Measurements from ENCODE around the gene ATCAY. TPM values are rescaled to one million over a fixed set of nuclear protein-coding genes. Genes with fewer than 3 reads are reported as not detected.

ATCAY gene
- total and polyA plus RNA-seq, 2 of the 4 experiments (the other 2 are of a cell fraction) = 0.31 to 0.36 TPM

DNA sequence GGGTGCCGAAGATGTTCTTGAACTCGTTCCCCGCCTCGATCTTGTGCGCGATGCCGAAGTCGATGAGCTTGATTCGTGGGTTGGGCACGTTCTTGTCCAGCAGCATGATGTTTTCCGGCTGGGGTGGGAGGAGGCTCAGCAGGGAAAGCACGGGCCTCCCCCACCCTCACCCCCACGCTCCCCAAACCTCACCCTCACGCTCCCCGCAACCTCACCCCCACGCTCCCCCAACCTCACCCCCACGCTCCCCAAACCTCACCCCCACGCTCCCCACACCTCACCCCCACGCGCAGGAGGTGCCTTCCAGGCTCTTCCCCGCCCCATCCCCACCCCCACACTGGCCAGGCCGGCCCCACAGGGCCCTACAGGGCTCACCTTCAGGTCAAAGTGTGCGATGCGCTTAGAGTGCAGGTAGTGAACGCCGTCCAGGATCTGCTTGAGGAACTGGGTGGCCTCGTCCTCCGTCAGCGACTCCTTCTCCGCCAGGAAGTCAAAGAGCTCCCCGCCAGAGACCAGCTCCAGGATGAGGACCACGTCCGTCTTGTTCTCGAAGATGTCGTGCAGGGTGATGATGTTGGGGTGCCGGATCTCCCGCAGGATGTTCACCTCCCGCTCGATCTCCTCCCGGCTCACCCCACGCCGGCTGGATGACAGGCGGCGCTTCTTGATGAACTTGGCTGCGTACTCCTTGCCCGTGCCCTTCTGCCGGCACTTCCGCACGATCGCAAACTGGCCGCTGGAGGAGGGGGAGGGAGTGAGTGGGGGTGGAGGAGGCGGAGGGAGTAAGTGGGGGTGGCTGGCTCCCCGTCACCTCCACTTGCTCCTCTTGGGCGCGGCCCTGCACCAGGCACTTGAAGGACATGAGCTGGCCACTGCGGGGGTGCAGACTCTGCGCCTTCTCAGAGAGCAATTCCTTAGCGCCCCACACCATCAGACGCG lies 84.0 kb downstream of the ATCAY start (continued):
- no peak for TF ChIP-seq RCOR1 (IDR thresholded peaks at IDR 0.05; ENCODE audit: insufficient replicate concordance, low read length)

DNA sequence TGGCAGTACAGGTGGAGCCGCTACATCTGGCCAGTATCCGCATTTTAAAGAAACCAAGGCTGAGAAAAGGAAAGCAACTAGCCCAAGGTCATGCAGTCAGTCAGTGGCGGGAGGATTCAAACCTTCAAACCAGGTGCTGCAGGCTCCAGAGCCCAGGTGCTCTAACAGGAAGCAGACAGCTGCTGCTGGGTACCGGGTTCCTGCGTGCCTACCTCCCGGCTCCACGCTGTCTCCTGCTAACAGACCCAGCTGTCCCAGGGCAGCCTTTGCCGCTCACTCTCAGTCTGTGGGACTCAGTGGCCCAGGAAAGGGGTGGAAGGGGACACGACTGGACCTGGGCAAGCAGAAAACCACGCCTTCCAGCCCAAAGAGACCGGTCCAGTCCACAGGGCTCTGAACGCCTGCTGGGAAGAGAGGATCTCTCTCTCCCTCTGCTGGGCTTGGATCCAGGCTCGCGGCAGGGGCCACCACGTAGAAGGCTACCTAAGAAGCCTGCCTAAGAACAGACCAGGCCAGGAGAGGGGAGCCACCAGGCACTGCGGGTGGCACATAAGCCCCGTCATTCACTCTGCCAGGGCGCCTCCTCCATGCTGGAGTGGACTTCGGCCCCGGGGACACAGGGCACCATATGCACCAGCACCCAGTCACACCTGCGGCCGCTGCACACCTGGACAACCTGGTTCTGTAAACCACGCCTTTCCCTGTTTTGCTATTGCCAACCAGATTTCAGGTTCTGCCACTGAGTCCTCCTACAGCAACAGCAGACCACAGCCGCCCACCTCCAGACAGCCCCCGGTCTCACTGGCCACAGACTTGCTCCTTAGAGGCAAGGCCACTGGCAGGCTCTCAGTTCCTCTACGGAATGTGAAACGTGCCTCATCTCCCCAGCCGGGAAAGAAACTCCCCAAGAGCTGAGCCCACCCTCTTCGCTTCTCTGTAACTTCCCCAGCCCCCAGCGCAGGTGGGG lies 85.8 kb downstream of the ATCAY start:
- no TSS peak for BruUV-seq (replicated peaks)
- ChIA-PET CTCF (no interaction called here), POLR2A (ENCODE audit: unreplicated experiment) (no interaction called here)
- no peak overlapping the region for H3K18ac ChIP-seq (ENCODE audit: low read depth, low read length)
- H2BK15ac ChIP-seq (ENCODE audit: low read depth, low read length) = no peak overlapping the region
- dilution Hi-C loops (cut with HindIII; ENCODE audit: low sequenced_read_pairs, unreplicated experiment) = no loop called here
- intact Hi-C loops (cut with micrococcal nuclease) = loop anchor here (5.0 kb wide), 1 partner anchor 299 kb away; no protein-coding TSS in a partner anchor
- H3K4me3 ChIP-seq (ENCODE audit: insufficient read depth, low read depth, low read length) = no peak overlapping the region
- H3K27ac ChIP-seq (ENCODE audit: insufficient read depth, low read length) = peak overlapping the region; percentile 35; the same call in 1 of the 2 replicates
- H3K56ac ChIP-seq (ENCODE audit: extremely low read depth, insufficient read depth, low read length) = no peak overlapping the region
- TF ChIP-seq RFX5 (IDR thresholded peaks at IDR 0.05; ENCODE audit: low read depth, low read length) = no peak
- TF ChIP-seq MAZ (IDR thresholded peaks at IDR 0.05; ENCODE audit: borderline replicate concordance, low read depth, low read length) = no peak
- H2BK5ac ChIP-seq (ENCODE audit: low read depth, low read length, poor library complexity, severe bottlenecking) = peak overlapping the region; percentile 40
- H3K14ac ChIP-seq (replicated peaks; ENCODE audit: low read depth, low read length) = no peak overlapping the region
- H2BK20ac ChIP-seq (ENCODE audit: low read depth, low read length) = no peak overlapping the region
- no peaks in the 10 kb centered on the region for H3K27me3 ChIP-seq (ENCODE audit: control insufficient read depth, insufficient read depth, low read length)
- H2BK120ac ChIP-seq (ENCODE audit: low read depth, low read length) = no peak overlapping the region
- H3K4me1 ChIP-seq (ENCODE audit: control insufficient read depth, insufficient read depth, low read length) = peaks cover 9% of the 10 kb centered on the region
- H3K9ac ChIP-seq (ENCODE audit: low read depth, low read length) = no peak overlapping the region
- DNase-seq = no peak
- H4K91ac ChIP-seq (ENCODE audit: insufficient read depth, low read depth, low read length) = 0 out of 2 replicates have a peak overlapping the region, but pooled peaks have one; percentile 28
- no peak overlapping the region for H3K4me2 ChIP-seq (ENCODE audit: low read depth, low read length)
- 0 out of 2 replicates have a peak, but pooled peaks cover 16% of the 10 kb centered on the region for H3K9me1 ChIP-seq (ENCODE audit: insufficient read depth, low read length)
- H4K20me1 ChIP-seq (ENCODE audit: insufficient read depth, low read length) = peaks cover 90% of the 10 kb centered on the region
- no peak for ATAC-seq (ENCODE audit: low read depth)
- H3K23ac ChIP-seq (ENCODE audit: low read depth, low read length) = 0 out of 2 replicates have a peak overlapping the region, but pooled peaks have one; percentile 27
- H3K4ac ChIP-seq (ENCODE audit: low read depth, low read length) = no peak overlapping the region; the same call in 1 of the 2 replicates
- no peaks in the 10 kb centered on the region for H3K9me3 ChIP-seq (ENCODE audit: control insufficient read depth, insufficient read depth, low read length)
- H2AFZ ChIP-seq (replicated peaks; ENCODE audit: low read length, poor library complexity) = no peak overlapping the region
- H2AK9ac ChIP-seq (replicated peaks; ENCODE audit: low read depth, low read length, poor library complexity) = peak overlapping the region; percentile 83
- peak overlapping the region in 1 of 2 experiments; percentile 15; a peak in 1 of 4 replicates for H4K8ac ChIP-seq (ENCODE audit: low read depth in 2 of 2, low read length in 2 of 2)
- 96% methylated on average over 20 of the region's 30 CpGs; no CpG with 5 or more reads in 1 of the 2 experiments for WGBS, 2 experiments (ENCODE audit: extremely low coverage in 2 of 2, insufficient read length in 1 of 2)
- peaks cover 62% of the 10 kb centered on the region for H3K36me3 ChIP-seq (ENCODE audit: control insufficient read depth, insufficient read depth, low read length)
- in situ Hi-C loops (cut with MboI; ENCODE audit: low sequenced_read_pairs) = no loop called here
- no peak overlapping the region for H4K5ac ChIP-seq (ENCODE audit: low read depth, low read length)
- H2AK5ac ChIP-seq (ENCODE audit: low read depth, low read length) = peak overlapping the region; percentile 45
- H3K79me1 ChIP-seq (ENCODE audit: low read depth in 1 of 2, low read length in 2 of 2) = peaks cover 9 to 68% of the 10 kb centered on the region in 2 experiments
